Stimulated activated CD4-positive, alpha-beta T cell treated with anti-CD3 and anti-CD28 coated beads, Interleukin-12 subunit alpha, Interleukin-12 subunit beta, amount 100 ng/mL, for 4 hours (primary cell): Measurements from ENCODE around the gene GLCE.
"Not testable (repeated sequence)": the region's sequence is repeated elsewhere in the genome, so short reads cannot be mapped to it uniquely, and the experiment has no call there.

Source experiments
- DNase-seq: peaks from one replicate; pipeline ENCODE4 v3.0.0-alpha.2; 2020

Gene GLCE

GRCh38 chr15:69277316-69277715, 116.9 kb downstream of the GLCE start:
- no peak for DNase-seq

- no peak for DNase-seq
These were observed 119.2 kb downstream of the GLCE start for GRCh38 chr15:69279636-69280035.

GRCh38 chr15:69280783-69281182, 120.3 kb downstream of the GLCE start:
- no peak for DNase-seq

- no peak for DNase-seq
These were observed 121.8 kb downstream of the GLCE start for GRCh38 chr15:69282104-69282743.

GRCh38 chr15:69285834-69286233, 125.4 kb downstream of the GLCE start:
- DNase-seq = no peak

- no peak for DNase-seq
These were observed 127.6 kb downstream of the GLCE start for GRCh38 chr15:69288011-69288410.

GRCh38 chr15:69288531-69289341, 128.3 kb downstream of the GLCE start:
- DNase-seq = no peak

GRCh38 chr15:69289342-69290146, 129.1 kb downstream of the GLCE start:
- no peak for DNase-seq

GRCh38 chr15:69290346-69291164, 130.1 kb downstream of the GLCE start:
- no peak for DNase-seq

GRCh38 chr15:69291651-69292050, 131.2 kb downstream of the GLCE start:
- not testable (repeated sequence) for DNase-seq

- no peak for DNase-seq
These were observed 132.5 kb downstream of the GLCE start for GRCh38 chr15:69292826-69293420.

- no peak for DNase-seq
These were observed 133.5 kb downstream of the GLCE start for GRCh38 chr15:69293741-69294615.

- no peak for DNase-seq
These were observed 136.2 kb downstream of the GLCE start for GRCh38 chr15:69296606-69297005.

GRCh38 chr15:69297642-69298353, 137.4 kb downstream of the GLCE start:
- DNase-seq = no peak

- no peak for DNase-seq
These were observed 137.9 kb downstream of the GLCE start for GRCh38 chr15:69298354-69298696.

- DNase-seq = peak; percentile 12
These were observed 138.4 kb downstream of the GLCE start, which contains the start of gene PAQR5 for GRCh38 chr15:69298697-69299441. PAQR5 (plus strand) TSS chr15:69298912; CDS start chr15:69360081, 61,169 bp downstream.

- no peak for DNase-seq
These were observed 139.0 kb downstream of the GLCE start for GRCh38 chr15:69299451-69299886.

GRCh38 chr15:69299943-69300588, 139.6 kb downstream of the GLCE start:
- no peak for DNase-seq

- DNase-seq = not testable (repeated sequence)
These were observed 140.7 kb downstream of the GLCE start for GRCh38 chr15:69301101-69301500.
